GM18498 (cell line): Measurements from ENCODE around the gene NAA60.
"Not testable (repeated sequence)": the region's sequence is repeated elsewhere in the genome, so short reads cannot be mapped to it uniquely, and the experiment has no call there.

ENCODE experiments used
- ATAC-seq: cut with Tn5 transposase; IDR thresholded peaks from one replicate; pipeline ENCODE4 v1.9.1; 2021; ENCODE audit warnings: mild to moderate bottlenecking, moderate library complexity; ENCODE audit not compliant: unreplicated experiment

The NAA60 gene

GRCh38 chr16:3461151-3461550, 17.7 kb downstream of the NAA60 start:
- ATAC-seq, result no peak

- ATAC-seq, result no peak
These were observed 21.8 kb downstream of the NAA60 start for GRCh38 chr16:3465301-3465700.

GRCh38 chr16:3465911-3466584, 22.6 kb downstream of the NAA60 start:
- ATAC-seq, result no peak

GRCh38 chr16:3467182-3467581, 23.7 kb downstream of the NAA60 start:
- no peak for ATAC-seq

- no peak for ATAC-seq
These were observed 24.4 kb downstream of the NAA60 start for GRCh38 chr16:3467921-3468320.

- ATAC-seq, result no peak
These were observed 25.0 kb downstream of the NAA60 start for GRCh38 chr16:3468501-3468900.

GRCh38 chr16:3469736-3470135, 26.3 kb downstream of the NAA60 start:
- ATAC-seq, result no peak

GRCh38 chr16:3470723-3471122, 27.2 kb downstream of the NAA60 start:
- ATAC-seq, result no peak

- ATAC-seq, result no peak
These were observed 28.2 kb downstream of the NAA60 start for GRCh38 chr16:3471518-3472176.

GRCh38 chr16:3472878-3473595, 29.6 kb downstream of the NAA60 start:
- ATAC-seq, result no peak

- ATAC-seq, result not testable (repeated sequence)
These were observed 30.1 kb downstream of the NAA60 start for GRCh38 chr16:3473596-3473943.

GRCh38 chr16:3474136-3474779, 30.8 kb downstream of the NAA60 start:
- ATAC-seq, result no peak

GRCh38 chr16:3474870-3475269, 31.4 kb downstream of the NAA60 start:
- not testable (repeated sequence) for ATAC-seq

GRCh38 chr16:3475604-3476375, 32.3 kb downstream of the NAA60 start:
- no peak for ATAC-seq

- ATAC-seq, result no peak
These were observed 32.9 kb downstream of the NAA60 start for GRCh38 chr16:3476409-3476808.

GRCh38 chr16:3478242-3478925, 34.9 kb downstream of the NAA60 start:
- ATAC-seq, result no peak

- no peak for ATAC-seq
These were observed 36.3 kb downstream of the NAA60 start for GRCh38 chr16:3479654-3480216.

GRCh38 chr16:3480901-3481695, 37.6 kb downstream of the NAA60 start:
- no peak for ATAC-seq
